Measurements from ENCODE around the gene PDK1.
"Not testable (repeated sequence)": the region's sequence is repeated elsewhere in the genome, so short reads cannot be mapped to it uniquely, and the experiment has no call there.

The PDK1 gene

GRCh38 chr2:172531309-172531708 lies 24.6 kb upstream of the PDK1 start:
- CTCF ChIA-PET: no interaction called here
- TF ChIP-seq L3MBTL2 (conservative IDR thresholded peaks at IDR 0.05) (no peak), TARDBP (IDR thresholded peaks at IDR 0.05) (no peak), CTBP1 (IDR thresholded peaks at IDR 0.05; ENCODE audit: borderline replicate concordance) (no peak), NFRKB (IDR thresholded peaks at IDR 0.05) (no peak), SP1 (IDR thresholded peaks at IDR 0.05) (no peak), ARNT (IDR thresholded peaks at IDR 0.05) (no peak), FOXA1 (IDR thresholded peaks at IDR 0.05) (no peak), ZNF384 (IDR thresholded peaks at IDR 0.05) (no peak), SUZ12 (IDR thresholded peaks at IDR 0.05) (no peak), FOXM1 (IDR thresholded peaks at IDR 0.05; ENCODE audit: borderline replicate concordance) (no peak), PKNOX1 (IDR thresholded peaks at IDR 0.05) (no peak)
- DNase-seq (ENCODE audit: extremely low spot score): no peak
- POLR2A ChIA-PET: no interaction called here

DNA sequence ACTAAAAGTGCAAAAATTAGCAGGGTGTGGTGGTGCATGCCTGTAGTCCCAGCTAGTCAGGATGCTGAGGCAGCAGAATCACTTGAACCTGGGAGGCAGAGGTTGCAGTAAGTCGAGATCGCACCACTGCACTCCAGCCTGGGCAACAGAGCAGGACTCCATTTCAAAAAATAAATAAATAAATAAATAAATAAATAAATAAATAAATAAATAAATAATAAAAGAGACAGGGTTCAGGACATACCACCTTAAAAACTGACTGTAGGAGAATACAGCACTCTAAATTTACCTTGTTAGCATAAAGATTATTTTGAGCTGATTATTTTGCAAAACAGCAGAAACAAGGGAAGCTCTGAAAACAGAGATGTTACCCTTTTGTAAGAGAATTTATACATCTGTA lies 23.4 kb upstream of the PDK1 start:
- POLR2A ChIA-PET; DNase-seq (ENCODE audit: extremely low spot score); CTCF ChIA-PET: not testable (repeated sequence)

DNA sequence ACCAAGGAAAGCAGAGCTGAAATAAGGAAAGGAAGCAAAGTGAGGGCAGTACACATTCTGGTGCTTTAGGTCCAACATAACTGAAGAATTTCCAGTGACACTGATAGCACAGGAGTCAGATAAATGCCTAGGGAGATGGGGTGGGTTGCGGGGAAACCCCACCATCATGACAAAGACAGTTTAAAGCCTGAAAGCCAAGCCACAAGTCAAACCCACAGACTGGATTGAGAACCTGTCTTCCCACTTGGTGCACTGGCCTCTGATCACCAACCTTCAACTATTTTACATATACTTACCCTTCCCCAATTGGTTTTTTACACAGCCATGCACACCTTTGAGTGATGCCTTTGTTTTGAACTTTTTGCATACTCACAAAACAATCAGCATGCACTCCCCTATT lies 22.2 kb upstream of the PDK1 start:
- POLR2A ChIA-PET: no interaction called here
- TF ChIP-seq L3MBTL2 (conservative IDR thresholded peaks at IDR 0.05) (no peak), NFRKB (IDR thresholded peaks at IDR 0.05) (no peak), SP1 (IDR thresholded peaks at IDR 0.05) (no peak), FOXK2 (IDR thresholded peaks at IDR 0.05) (no peak), FOXA1 (IDR thresholded peaks at IDR 0.05) (no peak), PKNOX1 (IDR thresholded peaks at IDR 0.05) (no peak), TARDBP (IDR thresholded peaks at IDR 0.05) (no peak), SUZ12 (IDR thresholded peaks at IDR 0.05) (no peak), ZNF384 (IDR thresholded peaks at IDR 0.05) (no peak)
- DNase-seq (ENCODE audit: extremely low spot score): no peak
- CTCF ChIA-PET: no interaction called here

DNA sequence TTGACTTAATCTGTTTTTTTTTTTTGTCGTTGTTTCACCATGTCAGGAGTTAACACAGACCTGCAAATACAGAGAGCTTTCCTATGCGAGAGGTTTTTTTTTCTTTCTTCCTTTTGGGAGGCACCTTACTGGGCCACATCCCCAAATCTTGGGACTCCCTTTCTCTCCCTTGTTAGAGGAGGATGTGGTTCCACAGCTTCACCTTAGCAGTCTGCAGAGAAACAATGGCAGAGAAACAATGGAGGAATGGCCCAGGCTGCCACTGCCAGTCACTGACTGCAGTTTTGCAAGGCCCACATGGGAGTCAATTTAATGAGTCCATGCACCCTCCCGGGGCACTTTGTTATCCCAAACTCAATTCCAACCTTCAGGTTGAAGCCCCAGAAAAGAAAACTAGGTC lies 20.8 kb upstream of the PDK1 start:
- POLR2A ChIA-PET: no interaction called here
- TF ChIP-seq SUZ12 (IDR thresholded peaks at IDR 0.05) (no peak), LEF1 (IDR thresholded peaks at IDR 0.05; ENCODE audit: borderline replicate concordance) (no peak), FOXA1 (IDR thresholded peaks at IDR 0.05) (no peak), HDGF (IDR thresholded peaks at IDR 0.05; ENCODE audit: borderline replicate concordance) (no peak), ZNF384 (IDR thresholded peaks at IDR 0.05) (no peak), ARNT (IDR thresholded peaks at IDR 0.05) (no peak), PKNOX1 (IDR thresholded peaks at IDR 0.05) (no peak), CTBP1 (IDR thresholded peaks at IDR 0.05; ENCODE audit: borderline replicate concordance) (no peak), TARDBP (IDR thresholded peaks at IDR 0.05) (no peak), FOXM1 (IDR thresholded peaks at IDR 0.05; ENCODE audit: borderline replicate concordance) (no peak), BHLHE40 (IDR thresholded peaks at IDR 0.05; ENCODE audit: borderline replicate concordance) (no peak), NFRKB (IDR thresholded peaks at IDR 0.05) (no peak), L3MBTL2 (conservative IDR thresholded peaks at IDR 0.05) (no peak), ELF4 (IDR thresholded peaks at IDR 0.05) (no peak), FOXK2 (IDR thresholded peaks at IDR 0.05) (no peak), SP1 (IDR thresholded peaks at IDR 0.05) (no peak)
- no peak for DNase-seq (ENCODE audit: extremely low spot score)
- CTCF ChIA-PET: no interaction called here

DNA sequence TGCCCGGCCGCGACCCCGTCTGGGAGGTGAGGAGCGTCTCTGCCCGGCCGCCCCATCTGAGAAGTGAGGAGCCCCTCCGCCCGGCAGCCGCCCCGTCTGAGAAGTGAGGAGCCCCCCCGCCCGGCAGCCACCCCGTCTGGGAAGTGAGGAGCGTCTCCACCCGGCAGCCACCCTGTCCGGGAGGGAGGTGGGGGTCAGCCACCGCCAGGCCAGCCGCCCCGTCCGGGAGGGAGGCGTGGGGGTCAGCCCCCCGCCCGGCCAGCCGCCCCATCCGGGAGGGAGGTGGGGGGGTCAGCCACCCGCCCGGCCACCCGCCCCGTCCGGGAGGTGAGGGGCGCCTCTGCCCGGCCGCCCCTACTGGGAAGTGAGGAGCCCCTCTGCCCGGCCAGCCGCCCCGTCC lies 18.0 kb upstream of the PDK1 start:
- POLR2A ChIA-PET: not testable (repeated sequence)

DNA sequence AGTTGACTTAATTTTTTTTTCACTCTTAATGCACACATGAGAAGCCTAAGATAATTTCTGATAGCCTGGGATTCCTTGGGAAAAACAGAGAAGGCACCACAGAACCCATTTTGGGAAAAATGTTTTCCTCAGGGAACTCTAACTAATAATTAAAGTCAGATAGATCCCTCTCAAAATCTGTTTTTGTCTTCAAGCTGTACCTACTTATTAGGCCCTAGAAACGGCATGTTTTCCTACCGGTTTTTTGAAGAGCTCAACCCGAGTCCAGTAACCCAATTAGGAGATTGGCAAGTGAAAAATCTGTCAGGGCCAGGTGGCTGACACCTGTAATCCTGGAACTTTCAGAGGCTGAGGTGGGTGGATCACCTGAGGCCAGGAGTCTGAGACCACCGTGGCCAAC lies 16.1 kb upstream of the PDK1 start:
- CTCF ChIA-PET: no interaction called here
- no peak for DNase-seq (ENCODE audit: extremely low spot score)
- POLR2A ChIA-PET: no interaction called here
- no peak for TF ChIP-seq ZNF384 (IDR thresholded peaks at IDR 0.05)
- TF ChIP-seq LEF1 (IDR thresholded peaks at IDR 0.05; ENCODE audit: borderline replicate concordance): no peak
- no peak for TF ChIP-seq HDGF (IDR thresholded peaks at IDR 0.05; ENCODE audit: borderline replicate concordance)
- no peak for TF ChIP-seq SUZ12 (IDR thresholded peaks at IDR 0.05)
- no peak for TF ChIP-seq PKNOX1 (IDR thresholded peaks at IDR 0.05)

More for the DNA sequence above, 18.0 kb upstream of the PDK1 start:
- CTCF ChIA-PET; DNase-seq (ENCODE audit: extremely low spot score): not testable (repeated sequence)

DNA sequence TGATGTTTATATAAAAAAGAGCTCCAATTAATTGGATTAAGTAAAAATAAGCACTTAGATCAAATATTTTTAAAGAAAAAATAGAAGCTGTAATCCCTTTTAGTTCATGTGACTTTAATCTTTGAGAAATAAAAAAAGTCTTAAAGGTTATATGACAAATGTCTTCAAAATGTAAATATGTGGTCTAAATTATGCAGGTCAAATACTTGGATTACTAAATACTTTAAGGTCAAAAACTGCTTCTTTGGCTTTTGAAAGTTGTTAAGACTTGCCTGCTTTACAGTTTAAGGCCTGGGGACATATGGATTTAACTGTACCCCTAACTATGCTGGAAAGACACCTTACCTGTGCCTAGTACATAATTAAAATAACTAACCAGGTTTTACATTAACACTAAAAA lies 15.5 kb upstream of the PDK1 start:
- ChIA-PET CTCF (no interaction called here), POLR2A (no interaction called here)
- DNase-seq (ENCODE audit: extremely low spot score): no peak
- no peak for TF ChIP-seq BHLHE40 (IDR thresholded peaks at IDR 0.05; ENCODE audit: borderline replicate concordance)
- TF ChIP-seq FOXA1 (IDR thresholded peaks at IDR 0.05): no peak
- no peak for TF ChIP-seq FOXK2 (IDR thresholded peaks at IDR 0.05)
- TF ChIP-seq HDGF (IDR thresholded peaks at IDR 0.05; ENCODE audit: borderline replicate concordance): no peak
- TF ChIP-seq CTBP1 (IDR thresholded peaks at IDR 0.05; ENCODE audit: borderline replicate concordance): no peak
- no peak for TF ChIP-seq ZNF384 (IDR thresholded peaks at IDR 0.05)
- no peak for TF ChIP-seq ARNT (IDR thresholded peaks at IDR 0.05)
- no peak for TF ChIP-seq NFRKB (IDR thresholded peaks at IDR 0.05)
- no peak for TF ChIP-seq ELF4 (IDR thresholded peaks at IDR 0.05)
- no peak for TF ChIP-seq SUZ12 (IDR thresholded peaks at IDR 0.05)
- no peak for TF ChIP-seq FOXM1 (IDR thresholded peaks at IDR 0.05; ENCODE audit: borderline replicate concordance)
- TF ChIP-seq TARDBP (IDR thresholded peaks at IDR 0.05): no peak
- TF ChIP-seq L3MBTL2 (conservative IDR thresholded peaks at IDR 0.05): no peak
- no peak for TF ChIP-seq SP1 (IDR thresholded peaks at IDR 0.05)
